CD14-positive monocyte (primary cell): ENCODE results near the gene NFAM1. TPM values are rescaled to one million over a fixed set of nuclear protein-coding genes. Genes with fewer than 3 reads are reported as not detected.

Experiments used
- DNase-seq, 3 donors: peaks; one replicate each; pipeline ENCODE4 v3.0.0-alpha.2; 2011 to 2022
- H2AFZ ChIP-seq: 2 replicates; pipeline ENCODE4 v1.6.0; 2012; ENCODE audit warnings: mild to moderate bottlenecking, low read depth, low read length, inconsistent platforms; ENCODE audit not compliant: insufficient read depth, poor library complexity, severe bottlenecking
- H3K27ac ChIP-seq, 2 donors: 1 replicate in 1 of 2; 2 replicates in 1 of 2; pipeline ENCODE4 v1.5.1; 2012 to 2013; ENCODE audit warnings: low read length in 2 of 2, control low read depth in 1 of 2, inconsistent platforms in 1 of 2, low read depth in 1 of 2, mild to moderate bottlenecking in 1 of 2
- H3K27me3 ChIP-seq, 2 donors: one replicate each; pipeline versions ENCODE4 v1.6.0 to v1.6.1; 2011 to 2013; ENCODE audit warnings: low read length in 2 of 2; ENCODE audit not compliant: control insufficient read depth in 2 of 2, insufficient read depth in 2 of 2
- H3K36me3 ChIP-seq, 2 donors: replicated peaks in 1 of 2; 1 replicate in 1 of 2; 2 replicates in 1 of 2; pipeline versions ENCODE4 v1.5.1 to v1.6.1; 2012 to 2013; ENCODE audit warnings: low read length in 2 of 2, control low read depth in 1 of 2, inconsistent platforms in 1 of 2, mild to moderate bottlenecking in 1 of 2; ENCODE audit not compliant: insufficient read depth in 2 of 2, control insufficient read depth in 1 of 2
- H3K4me1 ChIP-seq, 2 donors: 1 replicate in 1 of 2; 2 replicates in 1 of 2; pipeline versions ENCODE4 v1.5.1 to v1.6.1; 2012 to 2013; ENCODE audit warnings: low read length in 2 of 2, control low read depth in 1 of 2, inconsistent platforms in 1 of 2, mild to moderate bottlenecking in 1 of 2, moderate library complexity in 1 of 2; ENCODE audit not compliant: insufficient read depth in 2 of 2, control insufficient read depth in 1 of 2
- H3K4me2 ChIP-seq: replicated peaks from 2 replicates; pipeline ENCODE3; 2012; ENCODE audit warnings: low read length, moderate library complexity, mild to moderate bottlenecking; ENCODE audit not compliant: poor library complexity, severe bottlenecking; ENCODE audit errors: extremely low read depth
- H3K4me3 ChIP-seq, 3 experiments: fragments of 200-600 bp in 1 of 3; sonication (generic) in 1 of 3; replicated peaks in 1 of 3; 1 replicate in 2 of 3; 2 replicates in 1 of 3; pipeline ENCODE4 v1.5.1; 2011 to 2013; ENCODE audit warnings: low read length in 3 of 3, mild to moderate bottlenecking in 3 of 3, control low read depth in 2 of 3, low read depth in 2 of 3, inconsistent platforms in 1 of 3, moderate library complexity in 1 of 3
- H3K79me2 ChIP-seq: 2 replicates; pipeline ENCODE4 v1.6.0; 2012; ENCODE audit warnings: mild to moderate bottlenecking, control low read depth, inconsistent platforms, low read length, moderate library complexity; ENCODE audit not compliant: insufficient read depth
- H3K9ac ChIP-seq: 2 replicates; pipeline ENCODE4 v1.6.0; 2017; ENCODE audit warnings: low read length, mild to moderate bottlenecking; ENCODE audit not compliant: insufficient read depth, poor library complexity, severe bottlenecking
- H3K9me3 ChIP-seq, 2 donors: replicated peaks in 1 of 2; 1 replicate in 1 of 2; 2 replicates in 1 of 2; pipeline versions ENCODE4 v1.5.1 to v1.6.1; 2012 to 2013; ENCODE audit warnings: low read length in 2 of 2, control low read depth in 1 of 2; ENCODE audit not compliant: control insufficient read depth in 1 of 2, insufficient read depth in 1 of 2
- H4K20me1 ChIP-seq: 2 replicates; pipeline ENCODE4 v1.6.0; 2012; ENCODE audit warnings: mild to moderate bottlenecking, low read length, control low read depth, moderate library complexity; ENCODE audit not compliant: insufficient read depth
- H3K27ac Mint-ChIP-seq, 7 donors: one replicate each; pipeline ENCODE4 v1.8.0; 2020; ENCODE audit warnings: mild to moderate bottlenecking in 7 of 7, mixed read lengths in 7 of 7, moderate library complexity in 6 of 7, inconsistent platforms in 2 of 7
- H3K27me3 Mint-ChIP-seq, 3 donors: one replicate each; pipeline ENCODE4 v1.8.0; 2021 to 2022; ENCODE audit warnings: low read depth in 3 of 3, mild to moderate bottlenecking in 3 of 3, mixed read lengths in 3 of 3, moderate library complexity in 3 of 3, inconsistent platforms in 1 of 3
- H3K36me3 Mint-ChIP-seq, 2 donors: one replicate each; pipeline ENCODE4 v1.8.0; 2020; ENCODE audit warnings: mixed read lengths in 2 of 2, inconsistent platforms in 1 of 2, mild to moderate bottlenecking in 1 of 2
- H3K4me1 Mint-ChIP-seq: one replicate; pipeline ENCODE4 v1.8.0; 2020; ENCODE audit warnings: mild to moderate bottlenecking, mixed read lengths
- H3K4me3 Mint-ChIP-seq, 2 donors: one replicate each; pipeline ENCODE4 v1.8.0; 2020; ENCODE audit warnings: mild to moderate bottlenecking in 2 of 2, mixed read lengths in 2 of 2, moderate library complexity in 1 of 2
- H3K9me3 Mint-ChIP-seq, 7 donors: one replicate each; pipeline ENCODE4 v1.8.0; 2020 to 2022; ENCODE audit warnings: mixed read lengths in 7 of 7, mild to moderate bottlenecking in 6 of 7, moderate library complexity in 6 of 7, inconsistent platforms in 2 of 7
- CTCF ChIP-seq: fragments of 200-600 bp; IDR thresholded peaks from one replicate; pipeline ENCODE4 v1.8.0; 2022; ENCODE audit warnings: antibody characterized with exemption, mild to moderate bottlenecking
- WGBS: methylation state at CpG from one replicate; pipeline ENCODE4 v1.1.5; 2013; ENCODE audit warnings: missing lambda C conversion rate; ENCODE audit not compliant: insufficient coverage; 5-methylcytosine and 5-hydroxymethylcytosine counted together
- intact Hi-C, 2 donors: fragments of 100-400 bp; cut with micrococcal nuclease; formaldehyde crosslinking; loops; one replicate each; pipeline versions ENCODE4 v1.15.0 to v1.15.1; 2023
- polyA plus RNA-seq, 3 donors: library from polyadenylated mRNA; depleted of rRNA in 1 of 3; unstranded in 2 of 3; stranded (reverse) in 1 of 3; fragments of 300-500 nt in 2 of 3; fragments of >200 nt in 1 of 3; fragmentation: Illumina TruSeq in 2 of 3; gene quantifications; 1 replicate in 2 of 3; 2 replicates in 1 of 3; pipeline ENCODE4 v1.2.3, GENCODE V29; 2012 to 2021

The NFAM1 gene
- polyA plus RNA-seq, 3 donors: 36.0 to 71.0 (median 69.7) TPM

GRCh38 chr22:42375982-42376381 lies 56.2 kb downstream of the NFAM1 start:
- Mint-ChIP-seq H3K9me3 (peaks cover 0 to 2% (median 0%) of the 10 kb centered on the region in 7 donors), H3K27ac (peak overlapping the region in 4 of 7 donors; percentile 61 to 95 (median 86)), H3K4me3 (peak overlapping the region in 1 of 2 donors; percentile 46), H3K27me3 (peaks cover 10 to 24% (median 10%) of the 10 kb centered on the region in 3 donors), H3K4me1 (peaks cover 40% of the 10 kb centered on the region), H3K36me3 (peaks cover 8 to 10% of the 10 kb centered on the region in 2 donors)
- TF ChIP-seq CTCF: no peak
- no peak overlapping the region for H2AFZ ChIP-seq
- peak overlapping the region in 1 of 2 donors; percentile 31 for H3K27ac ChIP-seq
- H3K4me2 ChIP-seq: no peak overlapping the region
- peaks cover 30 to 32% of the 10 kb centered on the region in 2 donors for H3K4me1 ChIP-seq
- WGBS: 64% methylated on average over 4 of the region's 5 CpGs
- no peaks in the 10 kb centered on the region for H3K79me2 ChIP-seq
- intact Hi-C loops: loop anchor here in 1 of 2 donors (10.0 kb wide), 1 partner anchor 751 kb away; the partner anchor contains the start of genes DESI1 and XRCC6
- H3K27me3 ChIP-seq: peaks cover 0 to 2% of the 10 kb centered on the region in 2 donors
- H3K36me3 ChIP-seq: no peaks in the 10 kb centered on the region
- H3K9me3 ChIP-seq: no peaks in the 10 kb centered on the region
- peaks cover 44% of the 10 kb centered on the region for H4K20me1 ChIP-seq
- H3K9ac ChIP-seq: no peak overlapping the region
- H3K4me3 ChIP-seq: peak overlapping the region in 1 of 3 experiments; percentile 11
- no peak for DNase-seq

- peaks cover 47 to 52% of the 10 kb centered on the region in 2 donors for H3K4me1 ChIP-seq
- no peak for DNase-seq
- H3K4me3 Mint-ChIP-seq: peak overlapping the region in 1 of 2 donors; percentile 28
- no peak overlapping the region for H3K4me3 ChIP-seq
- H2AFZ ChIP-seq: no peak overlapping the region
- H3K9me3 Mint-ChIP-seq: peaks cover 0 to 3% (median under 1%) of the 10 kb centered on the region in 7 donors
- no peak overlapping the region for H3K4me2 ChIP-seq
- peaks cover 0 to 7% of the 10 kb centered on the region in 2 donors for H3K9me3 ChIP-seq
- H3K79me2 ChIP-seq: no peaks in the 10 kb centered on the region
- H4K20me1 ChIP-seq: peaks cover 17% of the 10 kb centered on the region
- H3K27me3 Mint-ChIP-seq: peaks cover 22 to 49% (median 26%) of the 10 kb centered on the region in 3 donors
- no peak for TF ChIP-seq CTCF
- H3K27ac Mint-ChIP-seq: no peak overlapping the region
- no peak overlapping the region for H3K9ac ChIP-seq
- WGBS: 96% methylated on average over 6 of the region's 7 CpGs
- peaks cover 52% of the 10 kb centered on the region for H3K4me1 Mint-ChIP-seq
- intact Hi-C loops: loop anchor here in 1 of 2 donors (5.0 to 10.0 kb wide), 2 partner anchors 59 to 748 kb away; partner anchors contain the start of genes DESI1, NFAM1 and XRCC6
- H3K27me3 ChIP-seq: peaks cover 6 to 12% of the 10 kb centered on the region in 2 donors
- no peak overlapping the region for H3K27ac ChIP-seq
- no peaks in the 10 kb centered on the region for H3K36me3 Mint-ChIP-seq
- H3K36me3 ChIP-seq: no peaks in the 10 kb centered on the region
Measured at GRCh38 chr22:42372976-42373375, 59.2 kb downstream of the NFAM1 start.
